ENCODE results near the gene SRSF1.
"Not testable (repeated sequence)": the region's sequence is repeated elsewhere in the genome, so short reads cannot be mapped to it uniquely, and the experiment has no call there.

The SRSF1 gene, protein sequence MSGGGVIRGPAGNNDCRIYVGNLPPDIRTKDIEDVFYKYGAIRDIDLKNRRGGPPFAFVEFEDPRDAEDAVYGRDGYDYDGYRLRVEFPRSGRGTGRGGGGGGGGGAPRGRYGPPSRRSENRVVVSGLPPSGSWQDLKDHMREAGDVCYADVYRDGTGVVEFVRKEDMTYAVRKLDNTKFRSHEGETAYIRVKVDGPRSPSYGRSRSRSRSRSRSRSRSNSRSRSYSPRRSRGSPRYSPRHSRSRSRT

DNA sequence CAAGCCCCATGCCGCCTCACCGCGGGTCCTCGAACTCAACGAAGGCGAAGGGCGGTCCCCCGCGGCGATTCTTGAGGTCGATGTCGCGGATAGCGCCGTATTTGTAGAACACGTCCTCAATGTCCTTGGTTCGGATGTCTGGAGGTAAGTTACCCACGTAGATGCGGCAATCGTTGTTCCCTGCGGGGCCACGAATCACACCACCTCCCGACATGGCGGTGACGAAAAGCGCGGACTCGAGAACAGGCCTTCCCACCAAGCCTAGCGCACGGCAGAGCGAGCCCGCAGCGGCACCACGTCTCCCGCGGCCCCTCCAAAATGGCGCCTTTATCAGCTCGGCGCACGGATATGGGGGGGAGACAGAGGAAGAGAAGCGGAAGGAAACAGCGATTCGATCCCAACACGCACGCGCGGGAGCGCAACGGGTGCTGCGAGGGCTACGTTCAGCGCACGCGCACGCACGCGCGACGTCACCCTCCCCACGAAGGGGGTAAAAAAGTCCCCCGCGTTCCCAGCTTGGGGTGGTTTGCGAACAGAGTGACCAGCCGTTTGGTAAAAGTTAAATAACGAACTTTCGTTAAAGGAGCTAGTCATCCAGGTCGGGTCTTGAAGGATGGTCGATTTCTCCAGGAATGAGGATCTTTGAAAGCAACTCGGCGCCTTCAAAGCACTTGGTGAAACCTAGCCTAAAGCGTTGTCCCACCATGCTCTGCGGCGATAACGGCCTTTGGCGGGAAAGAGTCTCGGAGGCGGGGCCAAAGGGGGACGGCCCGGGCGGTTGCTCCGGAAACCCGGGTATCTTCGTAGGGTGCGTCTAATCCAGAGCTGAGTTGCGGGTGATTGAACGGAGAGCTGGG, at the start of gene SRSF1:
Gene SRSF1 (minus strand): TSS at position 323 of the 857 bp plus-strand sequence. CDS start 109 bp downstream, at position 214.
- peak; percentile 97 for DNase-seq (ENCODE audit: low read depth in 2 of 2)

DNA sequence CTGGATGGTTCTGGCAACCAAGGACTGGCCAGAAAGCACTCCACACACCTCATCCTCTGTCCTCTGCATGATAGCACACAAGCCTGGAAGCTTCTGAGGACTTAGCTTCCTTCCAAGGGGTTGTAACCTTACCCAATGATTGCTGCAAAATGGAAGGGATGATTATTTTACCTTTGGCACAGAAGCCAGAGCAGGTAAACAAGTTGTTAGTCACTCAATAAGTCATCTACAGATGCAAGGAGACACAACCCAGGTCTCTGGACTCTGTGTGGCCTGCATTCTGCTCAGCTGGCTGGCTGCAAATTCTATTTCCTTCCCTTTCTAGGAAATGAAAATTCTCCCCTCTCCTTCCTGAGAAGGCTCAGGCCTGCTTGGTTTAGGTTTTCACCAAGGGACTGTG, 49.4 kb upstream of the SRSF1 start:
- no peak for DNase-seq (ENCODE audit: low read depth in 2 of 2)

DNA sequence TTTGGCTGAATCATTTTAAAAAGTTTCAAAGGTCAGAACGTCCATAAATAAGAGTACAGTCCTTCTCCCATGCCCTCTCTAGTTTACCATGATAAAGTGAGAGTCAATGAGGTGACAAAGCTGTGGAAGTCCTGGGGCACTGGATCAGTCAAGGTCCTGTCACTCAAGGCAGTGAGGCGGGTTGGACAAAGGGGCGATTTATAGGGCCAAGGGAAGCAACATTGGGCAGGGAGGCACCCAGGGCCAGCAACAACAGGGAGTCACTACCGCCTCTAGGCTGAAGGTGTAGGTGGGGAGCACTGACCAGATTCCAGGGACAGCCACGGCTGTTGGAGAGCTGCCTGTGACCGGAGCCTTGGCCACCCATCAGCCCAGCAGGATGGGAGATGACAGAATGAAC, 47.6 kb upstream of the SRSF1 start:
- no peak for DNase-seq (ENCODE audit: low read depth in 2 of 2)

DNA sequence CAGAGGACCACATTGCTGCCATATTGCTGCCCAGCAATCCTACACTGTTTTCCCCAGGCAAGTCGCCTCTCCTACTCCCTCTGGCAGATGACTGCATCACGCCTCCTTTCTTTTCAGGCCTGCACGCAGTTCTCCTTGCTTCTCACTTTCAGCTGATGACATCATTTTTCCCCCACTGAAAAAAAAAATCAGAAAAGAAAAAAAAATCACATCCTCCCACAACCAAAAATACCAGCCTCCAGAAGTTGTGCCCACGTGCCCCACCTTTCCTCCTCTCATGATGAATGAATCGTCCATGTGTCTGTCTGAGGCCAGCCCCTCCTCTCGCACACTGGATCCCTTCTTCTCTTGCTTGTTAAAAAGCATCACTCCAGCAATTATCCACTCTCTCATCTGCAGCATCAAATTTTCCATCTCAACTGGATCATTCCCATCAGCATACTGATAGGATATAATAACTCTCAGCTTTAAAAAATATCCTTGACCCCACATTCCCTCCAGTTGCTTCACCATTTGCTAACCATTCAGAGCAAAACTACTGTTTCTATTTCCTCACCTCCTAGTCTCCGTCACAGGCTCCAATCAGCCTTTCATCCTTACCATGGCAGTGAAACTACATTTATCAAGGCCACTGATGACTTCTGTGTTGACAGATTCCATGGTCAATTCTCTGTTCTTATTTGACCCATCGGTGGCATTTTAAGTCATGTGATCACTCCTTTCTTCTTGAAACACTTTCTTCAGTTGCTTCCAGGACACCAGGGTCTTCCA, 46.1 kb upstream of the SRSF1 start:
- peak; percentile 2 to 8 for DNase-seq (ENCODE audit: low read depth in 2 of 2)

DNA sequence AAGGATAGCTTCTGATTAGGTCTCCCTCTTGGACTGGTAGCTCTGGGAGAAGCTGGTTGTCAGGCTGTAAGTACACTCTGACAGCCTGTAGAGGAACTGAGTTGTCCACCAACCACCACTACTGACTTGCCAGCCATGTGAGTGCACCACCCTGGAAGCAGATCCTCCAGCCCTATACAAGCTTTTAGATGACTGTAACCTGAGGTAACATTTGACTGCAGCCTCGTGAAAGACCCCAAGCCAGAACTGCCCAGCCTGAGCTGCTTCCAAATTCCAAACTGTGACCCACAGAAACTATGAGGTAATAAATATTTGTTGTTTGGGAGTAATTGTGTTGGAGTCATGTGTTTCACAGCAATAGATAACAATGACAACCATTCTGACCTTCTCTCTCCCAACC, 45.4 kb upstream of the SRSF1 start:
- no peak for DNase-seq (ENCODE audit: low read depth in 2 of 2)

DNA sequence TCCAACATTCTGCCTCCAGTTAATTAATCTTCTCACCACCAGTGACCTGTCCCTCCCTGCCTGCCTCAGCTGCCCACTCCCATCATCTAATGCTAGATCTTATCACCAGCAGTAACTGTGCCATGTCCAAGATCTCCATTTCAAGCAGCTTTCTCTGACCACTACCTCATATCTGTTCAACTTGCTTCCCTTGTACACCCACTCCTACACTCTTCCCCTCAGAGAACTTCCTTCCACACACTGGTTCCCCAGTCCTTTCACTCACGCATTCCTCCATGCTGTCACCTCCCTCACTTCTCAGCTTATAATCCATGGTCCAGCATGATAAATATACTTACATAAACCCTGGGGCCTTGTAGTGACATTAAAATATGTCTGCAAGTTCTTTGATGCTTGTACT, 44.4 kb upstream of the SRSF1 start:
- DNase-seq (ENCODE audit: low read depth in 2 of 2) = no peak

DNA sequence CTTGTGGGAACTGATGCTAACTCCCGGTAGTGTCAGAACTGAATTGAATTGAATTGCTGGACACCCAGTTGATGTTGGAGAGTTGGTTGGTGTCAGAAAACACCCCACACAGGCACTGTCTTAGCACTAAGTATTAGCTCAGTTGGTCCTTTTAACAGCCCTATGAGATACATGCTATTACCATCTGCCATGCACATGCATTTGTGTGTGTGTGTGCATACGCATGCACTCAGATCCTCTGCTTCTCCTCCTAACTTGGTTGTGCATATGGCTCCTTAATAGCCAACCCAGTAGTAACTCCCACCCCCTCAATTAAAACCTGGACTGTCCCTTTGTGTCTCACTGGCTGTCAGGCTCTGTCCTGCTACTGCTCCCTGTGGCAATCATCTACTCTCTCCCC, 43.9 kb upstream of the SRSF1 start:
- DNase-seq (ENCODE audit: low read depth in 2 of 2) = no peak

DNA sequence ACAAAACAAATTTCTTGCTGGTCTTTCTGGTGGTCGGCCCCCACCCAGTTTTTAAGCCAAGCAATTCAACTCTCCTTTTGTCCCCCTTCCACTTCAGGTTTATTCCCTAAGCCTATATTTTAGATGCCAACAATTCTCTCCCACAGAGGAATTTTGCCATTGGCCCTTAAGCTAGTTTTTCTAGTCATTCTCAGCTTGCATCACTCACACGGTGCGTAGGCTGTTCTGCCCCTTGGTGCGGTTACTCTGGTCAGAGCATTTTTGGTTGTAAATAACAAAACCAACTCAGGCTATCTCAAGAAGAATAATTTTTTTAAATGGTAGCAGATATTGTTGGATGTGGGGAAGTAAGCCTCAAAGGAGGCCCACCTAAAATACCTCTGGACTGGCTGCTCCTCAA, 42.5 kb upstream of the SRSF1 start:
- DNase-seq (ENCODE audit: low read depth in 2 of 2) = no peak

DNA sequence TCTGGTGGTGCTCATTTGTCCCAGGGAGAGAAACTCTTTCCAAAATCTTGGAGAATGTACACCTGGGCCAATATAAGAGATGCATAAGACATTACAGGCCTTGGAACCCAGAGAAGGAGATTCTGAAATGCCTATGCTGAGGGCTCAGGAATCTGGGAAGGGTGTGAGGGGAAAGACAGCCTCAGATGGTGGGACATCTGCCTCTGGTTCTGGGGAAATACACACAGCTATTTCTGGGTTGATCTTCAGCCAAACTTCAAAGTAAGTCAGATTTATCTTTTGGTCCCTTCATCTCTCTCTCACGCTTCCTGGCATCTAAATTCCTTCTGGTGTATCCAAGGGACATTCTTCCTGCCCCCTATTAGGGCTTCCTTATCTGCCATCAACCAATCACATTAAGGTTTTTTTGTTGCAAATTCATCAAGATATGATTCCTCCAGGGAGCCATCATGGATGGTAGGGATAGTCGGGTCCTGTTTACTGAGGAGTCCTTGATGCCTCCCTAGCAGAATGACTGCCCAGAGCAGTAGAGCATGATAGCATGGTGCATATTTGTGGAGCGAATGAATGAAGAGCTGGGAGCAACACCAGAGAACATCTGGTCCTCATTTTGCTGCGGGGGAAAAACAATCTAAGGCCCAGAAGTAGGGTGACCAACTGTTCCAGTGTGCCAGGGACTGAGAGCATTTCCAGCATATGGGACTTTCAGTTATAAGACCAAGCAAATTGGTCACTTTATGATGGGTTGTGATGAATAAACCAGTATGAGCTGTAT, 40.5 kb upstream of the SRSF1 start:
- DNase-seq (ENCODE audit: low read depth in 2 of 2) = no peak

DNA sequence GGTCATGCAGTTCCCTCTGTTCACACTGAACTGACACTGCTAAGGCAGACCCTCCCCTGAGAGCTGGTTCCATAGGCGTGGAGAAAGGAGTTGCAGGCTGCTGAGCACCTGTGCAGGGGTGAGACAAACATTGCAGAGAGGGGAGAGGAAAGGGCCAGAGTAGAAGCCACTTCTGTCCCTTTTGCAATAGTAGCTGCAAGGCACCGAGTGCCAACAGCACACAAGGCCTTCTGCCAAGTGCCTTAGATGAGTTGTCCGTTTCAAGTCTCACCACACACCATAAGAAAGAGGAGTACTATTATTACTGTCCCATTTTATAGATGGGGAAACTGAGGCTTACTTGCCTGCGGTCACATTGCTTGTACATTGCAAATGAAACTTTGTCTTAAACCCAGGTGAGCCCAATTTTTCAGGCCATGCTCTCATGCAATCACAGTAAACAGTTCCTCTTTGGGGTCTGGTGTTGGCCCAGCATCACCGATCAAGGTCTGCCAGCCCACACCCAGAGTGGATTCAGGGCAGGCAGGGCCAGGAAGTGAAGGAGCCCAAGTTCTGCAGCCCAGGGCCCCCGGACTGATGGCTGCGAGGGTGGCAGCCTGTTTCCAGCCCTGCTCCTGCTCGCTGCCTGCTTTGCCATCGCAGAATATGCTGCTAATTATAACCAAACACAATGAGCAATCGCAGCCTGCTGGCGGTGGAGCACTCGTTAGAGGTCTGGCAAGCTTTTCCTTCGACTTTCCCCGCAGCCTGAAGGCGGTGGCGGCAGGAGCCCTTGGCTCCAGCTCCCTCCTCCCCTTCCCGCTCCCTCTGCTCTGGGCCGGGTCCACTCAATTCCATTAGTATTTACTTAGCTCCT, 39.4 kb upstream of the SRSF1 start:
- DNase-seq (ENCODE audit: low read depth in 2 of 2) = no peak

DNA sequence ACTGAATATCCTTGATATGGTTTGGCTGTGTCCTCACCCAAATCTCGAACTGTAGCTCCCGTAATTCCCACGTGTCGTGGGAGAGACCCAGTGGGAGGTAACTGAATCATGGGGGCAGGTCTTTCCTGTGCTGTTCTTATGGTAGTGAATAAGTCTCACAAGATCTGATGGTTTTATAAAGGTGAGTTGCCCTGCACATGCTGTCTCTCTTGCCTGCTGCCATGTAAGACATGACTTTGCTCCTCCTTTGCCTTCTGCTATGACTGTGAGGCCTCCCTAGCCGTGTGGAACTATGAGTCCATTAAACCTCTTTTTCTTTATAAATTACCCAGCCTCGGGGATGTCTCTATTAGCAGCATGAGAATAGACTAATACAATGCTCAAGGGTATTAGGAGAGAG, 37.2 kb upstream of the SRSF1 start:
- DNase-seq (ENCODE audit: low read depth in 2 of 2) = not testable (repeated sequence)

DNA sequence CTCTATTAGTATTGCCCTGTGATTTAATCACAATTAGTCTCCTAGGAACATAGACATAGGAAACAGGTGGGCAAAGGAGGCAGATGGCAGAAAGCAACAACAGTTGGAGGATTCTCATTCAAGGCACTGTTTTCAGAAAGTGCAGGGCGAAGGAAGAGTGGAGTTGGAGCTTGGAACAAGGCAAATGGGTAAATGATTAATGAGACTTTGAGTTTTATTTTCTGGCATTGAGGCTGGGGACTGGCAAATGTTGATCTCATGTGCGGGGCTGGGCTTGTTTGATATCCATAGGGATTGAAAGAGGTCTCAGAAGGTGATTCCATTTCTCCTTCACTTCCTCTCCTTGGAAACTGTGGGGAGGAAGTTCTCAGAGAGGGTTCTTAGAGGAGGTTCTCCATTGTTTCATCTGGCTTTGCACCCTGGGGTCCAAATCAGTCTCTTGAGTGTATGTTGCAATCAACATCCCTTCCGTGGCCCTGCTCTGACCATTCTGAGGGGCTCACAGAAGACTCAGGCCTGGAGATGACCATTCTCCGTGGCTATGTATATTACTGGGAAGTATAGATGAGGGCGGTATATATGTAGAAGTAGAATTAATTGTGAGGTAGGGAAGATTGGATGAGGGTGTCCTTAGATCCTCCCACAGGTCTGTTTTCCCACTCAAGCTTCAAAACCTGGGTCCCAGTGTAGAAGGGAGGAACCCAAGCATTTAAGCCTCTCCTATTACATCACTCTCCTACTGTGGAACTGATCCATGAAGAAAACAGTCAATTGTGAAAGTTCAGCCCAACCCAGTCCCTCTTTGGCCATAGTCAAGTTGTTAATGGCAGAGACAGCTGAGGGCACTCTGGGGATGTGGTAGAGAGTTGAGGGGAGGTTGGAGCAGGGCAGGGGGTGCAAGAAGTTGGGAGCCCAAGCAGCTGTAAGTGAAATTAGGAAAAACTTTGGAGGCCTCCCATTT, 36.5 kb upstream of the SRSF1 start:
- no peak for DNase-seq (ENCODE audit: low read depth in 2 of 2)

DNA sequence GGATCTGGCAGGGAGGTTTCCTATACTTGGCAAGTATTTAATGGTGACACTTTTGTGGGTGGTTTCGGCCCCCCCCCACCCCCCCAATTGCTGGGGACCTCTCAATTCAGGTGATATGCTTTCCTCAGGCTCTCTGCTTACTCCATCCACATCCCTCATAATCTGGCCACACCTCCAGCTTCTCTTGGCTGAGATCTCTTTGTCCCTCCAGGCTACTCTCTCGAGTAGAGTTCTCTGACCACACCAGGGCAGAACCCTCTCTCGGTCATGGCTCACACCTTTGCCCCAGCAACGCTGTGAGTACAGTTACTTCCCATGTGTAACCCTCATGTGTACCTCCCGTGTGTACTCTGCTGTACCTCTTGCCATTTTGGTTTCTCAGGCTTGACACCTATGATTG, 34.1 kb upstream of the SRSF1 start:
- DNase-seq (ENCODE audit: low read depth in 2 of 2) = no peak

DNA sequence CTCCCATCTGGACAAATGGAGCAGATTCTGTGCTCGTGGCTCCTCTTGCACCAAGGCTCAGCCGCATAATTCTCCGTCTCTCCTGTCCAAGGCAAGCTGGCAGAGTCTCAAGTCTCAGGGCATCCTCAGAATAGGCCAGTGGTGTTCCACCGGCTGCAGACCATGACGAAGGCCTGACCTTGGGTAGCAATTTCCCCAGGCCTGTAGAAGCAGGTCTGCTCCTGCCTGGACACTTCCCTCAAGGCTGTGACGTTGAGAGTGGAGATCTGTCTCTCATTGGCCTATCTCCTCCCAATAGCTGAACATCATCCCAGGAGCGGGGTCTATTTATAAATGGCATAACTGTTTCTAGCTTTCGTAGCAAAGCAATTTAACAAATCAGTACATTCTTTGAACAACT, 33.3 kb upstream of the SRSF1 start:
- no peak for DNase-seq (ENCODE audit: low read depth in 2 of 2)

DNA sequence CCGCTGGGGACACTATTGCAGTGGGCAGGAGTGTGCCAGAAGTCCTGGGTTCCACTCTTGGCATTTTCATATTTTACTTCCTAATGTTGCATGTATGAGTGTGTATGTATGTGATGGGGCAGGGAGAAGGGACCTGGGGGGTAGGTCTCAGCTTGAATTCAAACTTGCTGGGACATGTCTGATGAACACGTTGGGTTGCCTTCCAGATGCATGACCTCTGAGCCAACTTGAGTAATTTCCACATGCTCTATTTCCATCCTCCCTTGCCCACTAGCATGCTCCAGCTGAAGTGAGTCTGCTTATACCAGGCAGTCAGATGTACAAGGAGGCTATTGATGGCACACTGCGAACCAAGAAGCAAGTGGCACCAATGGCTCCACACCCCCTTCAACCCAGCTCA, 32.9 kb upstream of the SRSF1 start:
- DNase-seq (ENCODE audit: low read depth in 2 of 2) = no peak

DNA sequence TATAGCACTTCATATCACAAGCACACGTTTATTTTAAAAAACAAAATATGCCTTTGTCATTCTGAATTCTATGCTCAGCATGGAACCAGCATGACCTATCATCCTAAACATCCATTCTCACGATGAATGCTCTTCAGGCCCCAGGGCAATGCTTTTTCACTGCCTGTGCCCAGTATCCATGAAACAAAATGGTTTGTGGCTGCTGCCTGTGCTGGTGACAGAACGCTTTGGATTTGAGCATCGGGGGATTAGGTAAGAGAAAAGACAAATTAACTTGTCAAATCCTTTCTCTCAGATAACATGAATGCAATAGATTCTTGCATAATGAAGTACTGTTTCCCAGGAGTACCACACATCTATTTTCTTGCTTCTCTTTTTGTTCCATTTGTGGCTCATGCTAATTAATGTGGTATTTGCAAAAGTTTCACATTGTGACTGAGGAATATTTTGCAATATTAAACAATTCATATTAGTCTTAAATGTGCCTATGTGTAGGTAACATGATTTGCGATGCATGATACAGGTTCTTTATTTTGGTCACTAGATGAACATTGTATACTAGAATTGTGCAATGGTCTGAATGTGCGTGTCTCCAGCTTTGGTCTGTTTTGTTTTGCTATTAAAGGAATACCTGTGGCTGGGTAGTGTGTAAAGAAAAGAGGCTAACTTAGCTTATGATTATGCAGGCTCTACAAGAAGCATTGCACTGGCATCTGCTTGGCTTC, 25.8 kb upstream of the SRSF1 start:
- no peak for DNase-seq (ENCODE audit: low read depth in 2 of 2)

DNA sequence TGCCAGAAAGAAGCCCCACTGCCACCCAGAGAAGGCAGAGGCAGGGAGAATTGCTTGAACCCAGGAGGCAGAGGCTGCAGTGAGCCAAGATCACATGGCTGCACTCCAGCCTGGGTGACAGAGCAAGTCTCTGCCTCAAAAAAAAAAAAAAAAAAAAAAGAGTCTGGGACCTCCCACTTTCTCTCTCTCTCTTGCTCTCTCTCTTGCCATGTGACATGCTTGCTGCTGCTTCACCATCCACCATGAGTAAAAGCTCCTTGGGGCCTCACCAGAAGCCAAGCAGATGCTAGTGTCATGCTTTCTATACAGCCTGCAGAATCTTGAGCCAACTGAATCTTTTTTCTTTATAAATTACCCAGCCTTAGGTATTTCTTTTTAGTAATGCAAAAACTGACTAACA, 21.5 kb upstream of the SRSF1 start:
- DNase-seq (ENCODE audit: low read depth in 2 of 2) = no peak

DNA sequence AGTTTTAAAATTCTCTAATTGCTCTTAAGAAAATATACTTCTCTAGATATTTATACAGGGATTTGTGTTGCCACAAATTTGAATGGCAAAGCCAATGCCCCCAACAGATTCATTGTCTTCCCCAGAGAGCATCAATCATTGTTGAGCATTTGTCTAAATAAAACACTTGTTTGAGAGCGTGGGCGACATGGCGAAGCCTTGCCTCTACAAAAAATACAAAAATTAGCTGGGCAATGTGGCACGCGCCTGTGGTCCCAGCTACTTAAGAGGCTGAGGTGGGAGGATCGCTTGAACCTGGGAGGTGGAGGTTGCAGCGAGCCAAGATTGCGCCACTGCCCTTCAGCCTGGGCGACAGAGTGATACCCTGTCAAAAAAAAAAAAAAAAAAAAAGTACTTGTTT, 13.4 kb upstream of the SRSF1 start:
- no peak for DNase-seq (ENCODE audit: low read depth in 2 of 2)

DNA sequence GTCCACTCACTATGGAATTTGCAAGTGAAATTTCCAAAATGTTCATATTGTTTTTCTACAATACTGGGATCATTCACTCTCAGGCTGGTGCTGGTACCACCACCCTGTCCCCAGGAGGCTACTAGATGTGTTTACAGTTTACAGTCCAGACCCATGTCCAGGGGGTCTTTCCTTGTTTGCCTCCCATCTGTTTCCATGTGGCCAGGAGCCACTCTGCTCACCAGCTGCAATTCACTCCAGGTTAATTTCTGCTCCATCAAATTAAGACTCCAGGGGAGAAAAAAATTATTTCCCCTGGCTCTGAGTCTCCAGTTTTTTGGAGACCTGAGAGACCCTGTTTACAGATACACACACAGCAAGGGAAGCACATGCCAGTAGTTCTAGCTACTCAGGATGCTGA, 12.5 kb upstream of the SRSF1 start:
- DNase-seq (ENCODE audit: low read depth in 2 of 2) = no peak
